SH-SY5Y (cell line): ENCODE measurements around the gene KIAA1958.

ENCODE experiments used
- GATA2 ChIP-seq: IDR thresholded peaks from 2 replicates; pipeline ENCODE4 v1.6.1; 2011; ENCODE audit warnings: mild to moderate bottlenecking, low read depth, low read length
- GATA3 ChIP-seq: IDR thresholded peaks from 2 replicates; pipeline ENCODE4 v1.6.1; 2011; ENCODE audit warnings: low read depth, mild to moderate bottlenecking, low read length, moderate library complexity

The KIAA1958 gene

DNA sequence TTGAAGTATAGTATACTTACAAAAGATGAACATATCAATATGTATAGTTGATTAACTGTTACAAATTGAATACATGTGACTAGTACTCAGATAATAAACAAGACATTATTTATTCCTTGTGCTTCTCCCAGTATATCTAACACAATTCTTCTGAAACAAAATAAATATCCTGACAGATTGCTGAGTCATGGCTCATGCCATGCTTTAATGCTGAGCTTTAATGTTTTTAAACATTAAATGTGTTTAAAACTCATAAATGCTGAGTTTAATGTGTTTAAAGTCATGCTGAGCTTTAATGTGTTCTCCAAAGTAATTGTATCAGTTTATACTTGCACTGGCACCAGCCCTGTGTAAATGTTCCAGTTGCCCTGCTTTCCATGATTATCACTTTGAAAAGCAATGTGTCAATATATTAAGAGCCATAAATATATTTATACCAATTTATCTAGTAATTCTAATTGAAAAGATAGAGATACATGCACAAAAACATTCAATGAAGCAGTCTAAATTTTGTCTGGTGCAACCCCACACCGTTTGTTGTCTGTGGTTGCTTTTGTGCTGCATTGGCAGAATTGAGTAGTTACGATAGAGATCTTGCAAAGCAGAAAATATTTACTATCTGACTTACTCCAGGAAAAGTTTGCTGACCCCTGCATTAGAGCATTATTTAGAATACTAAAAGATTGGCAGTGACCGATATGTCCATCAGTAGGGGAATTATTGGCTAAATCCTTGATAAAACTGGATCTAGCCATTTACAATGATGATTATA, 15.7 kb downstream of the KIAA1958 start:
- no peak for TF ChIP-seq GATA2
- TF ChIP-seq GATA3 = no peak

DNA sequence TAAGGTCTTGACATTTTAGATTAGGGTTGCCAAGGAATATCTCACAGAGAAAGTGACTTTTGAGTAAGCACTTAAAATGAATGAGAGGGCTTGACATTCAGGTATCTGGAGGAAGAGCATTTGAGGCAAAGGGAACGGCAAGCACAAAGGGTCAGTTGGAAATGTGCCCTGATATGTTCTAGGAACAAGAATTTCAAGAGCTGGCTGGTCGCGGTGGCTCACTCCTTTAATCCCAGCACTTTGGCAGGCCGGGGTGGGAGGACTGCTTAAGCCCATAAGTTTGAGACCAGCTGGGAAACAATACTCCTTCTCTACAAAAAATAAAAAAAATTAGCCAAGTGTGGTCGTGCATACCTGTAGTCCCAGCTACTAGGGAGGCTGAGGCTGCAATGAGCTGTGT, 16.5 kb downstream of the KIAA1958 start:
- TF ChIP-seq GATA2 (no peak), GATA3 (no peak)

DNA sequence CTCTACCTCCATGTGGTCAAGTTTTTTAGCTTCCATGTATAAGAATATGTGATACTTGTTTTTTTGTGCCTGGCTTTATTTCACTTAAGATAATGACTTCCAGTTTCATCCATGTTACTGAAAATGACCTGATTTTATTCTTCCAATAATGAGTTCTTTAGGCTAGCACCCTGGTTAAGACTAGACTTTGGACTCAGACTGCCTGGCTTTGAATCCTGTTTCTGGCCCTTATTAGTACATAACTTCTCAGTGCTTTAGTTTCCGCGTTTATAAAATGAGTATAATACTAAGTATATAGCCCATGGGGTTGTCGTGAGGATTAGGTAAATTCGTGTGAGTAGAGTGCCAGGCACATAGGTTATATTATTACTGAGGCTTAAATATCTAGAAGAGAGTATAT, 18.5 kb downstream of the KIAA1958 start:
- TF ChIP-seq GATA3 (no peak), GATA2 (no peak)

DNA sequence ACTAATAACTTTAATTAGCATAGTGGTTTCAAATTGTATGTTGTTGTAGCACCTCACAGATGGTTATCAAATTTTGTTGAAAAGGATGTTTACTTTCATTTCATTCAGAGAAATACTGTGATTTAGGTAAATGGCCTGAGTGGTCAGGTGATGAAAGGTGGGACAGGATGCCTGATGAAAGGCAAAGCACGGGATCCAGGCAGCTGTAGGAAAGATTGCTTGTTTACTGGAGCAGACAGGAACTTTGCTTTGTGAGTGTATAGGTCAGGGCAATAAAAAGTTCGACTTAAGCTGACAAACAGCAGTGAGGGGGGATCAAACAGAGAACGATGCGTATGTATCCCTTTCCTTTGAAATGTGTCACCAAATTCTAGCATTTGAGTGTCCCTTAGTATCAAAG, 19.0 kb downstream of the KIAA1958 start:
- no peak for TF ChIP-seq GATA3
- no peak for TF ChIP-seq GATA2

DNA sequence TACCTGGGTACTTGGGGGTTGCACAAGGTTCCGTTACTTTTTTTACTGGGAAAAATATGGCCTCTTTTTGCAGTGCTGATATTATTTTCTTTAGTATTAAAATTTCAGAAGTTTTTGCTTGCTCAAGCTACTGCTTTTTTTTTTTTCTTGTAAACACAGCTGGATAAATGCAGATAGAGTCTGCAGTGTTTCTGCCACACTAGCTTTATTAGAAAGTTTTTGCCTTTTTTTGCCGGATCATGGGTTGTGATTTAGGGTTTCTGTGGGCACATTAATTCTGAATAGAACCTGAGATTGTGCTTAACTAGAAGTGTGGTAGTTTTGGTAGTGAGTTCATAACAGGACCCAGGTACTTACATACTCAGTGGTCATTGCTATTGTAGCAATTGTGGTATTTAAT, 19.9 kb downstream of the KIAA1958 start:
- TF ChIP-seq GATA3 (no peak), GATA2 (no peak)

DNA sequence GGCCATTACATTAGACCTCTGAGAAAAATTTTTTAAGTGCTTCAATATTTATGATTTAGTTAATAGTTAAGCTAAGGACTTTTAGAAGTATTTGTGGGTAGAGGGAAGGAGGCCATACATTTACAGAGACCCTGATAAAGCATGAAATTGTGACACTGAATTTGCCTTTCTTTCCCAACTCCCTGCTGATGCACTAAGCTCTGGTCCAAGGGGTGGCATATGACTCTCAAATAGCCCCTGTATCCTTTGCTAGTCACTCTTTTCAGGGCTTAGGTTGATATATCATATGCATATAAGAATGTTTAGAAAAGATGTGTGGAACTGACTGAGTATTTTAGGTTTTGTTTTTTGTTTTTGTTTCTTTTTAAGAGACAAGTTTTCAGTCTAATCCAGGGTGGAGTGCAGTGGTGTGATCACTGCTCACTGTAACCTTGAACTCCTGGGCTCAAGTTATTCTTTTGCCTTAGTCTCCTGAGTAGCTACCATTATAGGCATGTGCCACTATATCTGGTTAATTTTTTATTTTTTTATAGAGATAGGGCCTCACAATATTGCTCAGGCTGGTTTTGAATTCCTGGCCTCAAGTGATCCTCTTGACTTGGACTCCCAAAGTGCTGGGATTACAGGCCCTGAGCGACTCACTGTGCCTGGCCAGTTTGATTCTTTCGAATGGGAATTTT, 20.5 kb downstream of the KIAA1958 start:
- no peak for TF ChIP-seq GATA3
- TF ChIP-seq GATA2 = no peak

DNA sequence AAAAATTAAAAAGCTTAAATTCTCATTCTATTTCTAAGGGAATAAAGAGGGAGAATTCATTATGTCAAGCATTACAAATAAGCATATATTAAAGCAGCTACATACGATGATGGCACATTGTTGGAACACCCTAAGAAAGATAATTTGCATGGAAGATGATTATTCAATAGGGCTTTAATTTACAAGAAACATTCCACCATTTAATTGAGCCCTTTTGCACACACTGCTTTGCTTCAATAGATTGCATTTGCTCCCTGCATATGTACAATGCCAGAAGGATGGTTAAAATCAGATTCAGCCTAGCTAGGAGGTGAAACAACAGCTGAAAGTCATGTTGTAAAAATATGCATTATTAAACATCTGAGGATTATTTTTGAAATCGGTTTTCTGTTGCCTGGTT, 21.8 kb downstream of the KIAA1958 start:
- TF ChIP-seq GATA3 = no peak

DNA sequence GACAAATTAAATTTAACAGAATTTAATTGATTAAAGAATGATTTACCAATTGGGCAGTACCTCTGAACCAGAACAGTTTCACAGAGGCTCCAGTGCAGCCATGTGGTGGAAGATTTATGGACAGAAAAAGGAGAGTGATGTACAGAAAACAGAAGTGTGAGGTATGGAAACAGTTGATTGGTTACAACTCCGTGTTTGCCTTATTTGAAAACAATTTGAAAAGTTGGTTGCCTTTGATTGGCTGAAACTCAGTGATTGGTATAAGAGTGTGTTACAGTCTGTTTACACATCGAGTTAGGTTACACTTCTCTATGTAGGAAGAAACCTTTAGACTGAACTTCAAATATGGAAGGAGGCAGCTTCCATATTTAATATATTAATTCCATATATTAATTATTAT, 30.1 kb downstream of the KIAA1958 start:
- no peak for TF ChIP-seq GATA2
- TF ChIP-seq GATA3 = no peak

DNA sequence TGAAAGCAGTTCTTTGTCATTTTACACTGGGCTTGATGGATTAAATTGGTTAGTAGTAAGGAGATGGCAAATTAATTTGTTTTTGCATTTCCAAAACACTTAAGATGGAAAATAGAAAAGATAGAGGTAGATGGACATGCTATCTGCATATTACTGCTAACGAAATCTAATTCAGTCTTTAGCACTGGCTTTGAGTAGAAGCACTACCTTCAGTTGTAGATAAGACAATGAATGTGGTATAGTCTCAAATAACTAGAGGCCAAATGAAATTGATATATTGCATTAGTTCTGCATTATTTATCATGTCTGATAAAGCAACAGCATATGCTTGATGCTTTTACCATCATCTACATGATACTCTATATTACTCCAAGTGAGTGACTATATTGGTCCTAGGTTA, 33.4 kb downstream of the KIAA1958 start:
- TF ChIP-seq GATA2 (no peak), GATA3 (0 out of 2 replicates have a peak, but pooled peaks have one; percentile 29)

DNA sequence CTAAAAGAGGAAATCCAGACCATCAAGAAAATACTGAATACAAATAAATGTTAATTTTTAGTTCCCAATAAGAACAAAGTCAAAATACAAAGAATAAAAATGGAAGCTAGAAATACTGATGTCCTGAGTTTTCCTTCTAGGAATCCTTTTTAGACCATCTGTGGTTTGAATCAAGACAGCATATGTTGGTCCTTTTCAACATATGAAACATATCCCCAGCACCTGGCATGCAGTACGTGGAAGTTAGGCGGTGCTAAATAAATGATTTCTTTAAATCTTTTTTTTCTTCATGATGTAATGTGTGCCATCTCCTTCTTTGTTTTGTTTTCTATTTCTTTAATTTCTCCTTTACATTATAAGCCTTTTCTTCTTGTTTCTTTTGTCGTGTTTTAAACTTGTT, 34.0 kb downstream of the KIAA1958 start:
- no peak for TF ChIP-seq GATA3
- TF ChIP-seq GATA2 = no peak

DNA sequence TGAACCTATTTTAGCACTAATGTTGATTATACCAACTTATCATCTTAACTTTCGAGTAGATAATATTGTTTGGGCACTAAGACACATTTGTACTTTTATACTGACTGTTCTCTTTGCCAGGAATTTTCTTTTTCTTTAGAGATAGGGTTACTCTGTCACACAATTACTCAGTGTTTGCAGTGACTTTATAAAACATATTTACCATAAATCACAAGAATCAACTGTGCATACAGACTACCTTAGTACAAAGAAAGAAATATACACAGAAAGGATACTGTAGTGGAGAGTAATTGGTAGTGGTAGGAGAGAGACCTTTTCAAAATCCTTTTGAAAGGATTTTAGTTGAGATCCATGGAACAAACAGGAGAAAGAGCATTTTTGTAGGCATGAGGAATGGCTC, 40.3 kb downstream of the KIAA1958 start:
- no peak for TF ChIP-seq GATA3
- no peak for TF ChIP-seq GATA2

DNA sequence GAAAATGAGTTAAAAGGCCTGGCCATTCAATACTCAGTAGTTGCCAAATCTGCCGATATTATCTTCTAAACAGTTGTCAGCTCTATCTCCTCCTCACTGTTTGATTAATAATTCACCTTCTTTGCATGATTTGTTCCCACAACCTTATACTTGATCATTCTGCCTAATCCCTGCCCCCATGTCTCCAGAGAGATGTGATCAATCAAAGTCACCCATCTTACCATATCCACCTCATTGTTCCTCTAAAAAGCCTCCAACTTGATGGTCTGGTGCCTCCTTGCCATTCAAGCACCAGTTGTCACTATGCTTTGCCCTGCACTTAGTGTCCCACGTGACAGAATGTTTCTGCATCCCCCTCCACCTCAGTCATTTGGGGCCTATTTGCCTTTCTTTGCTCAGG, 41.3 kb downstream of the KIAA1958 start:
- no peak for TF ChIP-seq GATA2
- no peak for TF ChIP-seq GATA3

DNA sequence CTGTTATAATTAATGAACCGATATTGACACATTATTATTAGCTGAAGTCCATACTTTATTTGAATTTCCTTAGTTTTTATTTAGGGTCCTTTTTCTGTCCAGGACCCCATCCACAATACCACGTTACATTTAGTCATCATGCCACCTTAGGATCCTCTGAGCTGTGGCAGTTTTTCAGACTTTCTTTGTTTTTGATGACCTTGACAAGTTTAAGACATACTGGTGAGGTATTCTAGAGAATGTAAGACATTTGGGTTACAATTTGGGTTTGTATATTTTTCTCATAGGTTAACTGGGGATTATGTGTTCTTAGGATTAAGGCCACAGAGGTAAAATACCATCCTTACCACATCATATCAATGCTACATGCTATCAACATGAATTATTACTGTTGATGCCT, 42.7 kb downstream of the KIAA1958 start:
- TF ChIP-seq GATA3 (no peak), GATA2 (no peak)

DNA sequence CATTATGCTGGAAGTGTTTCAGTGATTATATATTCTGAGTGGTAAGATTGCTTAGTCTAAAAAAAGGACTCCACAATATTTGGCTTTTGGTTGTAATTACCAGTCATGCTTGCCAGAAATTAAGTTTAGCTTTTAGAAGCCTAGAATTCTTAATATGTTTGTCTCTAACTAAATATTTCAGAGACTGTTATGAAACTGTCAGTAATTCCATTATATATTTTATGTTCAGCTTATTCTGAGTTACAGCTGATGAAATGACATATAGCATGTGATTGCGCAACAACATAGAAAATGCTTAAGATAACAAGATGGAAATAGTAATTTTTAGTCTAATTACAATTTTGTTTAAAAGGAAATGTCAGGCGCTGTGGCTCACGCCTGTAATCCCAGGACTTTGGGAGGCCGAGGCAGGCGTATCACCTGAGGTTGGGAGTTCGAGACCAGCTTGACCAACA, 44.2 kb downstream of the KIAA1958 start:
- TF ChIP-seq GATA3 (no peak), GATA2 (no peak)

DNA sequence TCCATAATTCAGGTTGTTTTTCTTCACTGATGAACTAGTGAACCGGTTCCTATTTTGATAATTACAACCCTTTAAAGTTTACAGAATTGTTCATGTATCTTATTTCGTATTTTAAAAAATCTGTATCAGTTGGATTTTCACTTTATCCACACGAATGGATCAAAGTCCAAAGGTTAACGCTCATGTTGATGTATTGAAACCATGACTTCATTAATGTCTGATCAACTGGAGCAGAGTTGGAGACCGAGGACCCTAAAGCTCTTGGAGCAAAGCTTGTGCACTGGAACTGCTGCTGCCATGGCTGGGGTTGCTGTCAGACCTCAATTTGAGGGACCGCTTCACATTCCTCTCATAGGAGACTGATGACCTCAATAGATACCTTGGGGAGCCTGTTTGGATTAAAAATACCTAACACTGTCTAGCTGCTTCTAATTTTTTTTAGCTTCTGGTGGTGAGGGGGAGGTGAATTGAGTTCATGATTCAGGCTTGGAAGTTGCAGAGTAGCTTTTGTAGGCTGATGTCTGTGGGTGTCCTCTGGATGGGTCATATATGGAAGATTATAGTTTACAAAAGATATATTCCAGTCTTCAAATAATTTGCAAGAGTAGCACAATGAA, 45.1 kb downstream of the KIAA1958 start:
- TF ChIP-seq GATA2 (no peak), GATA3 (no peak)
